Cardiac fibroblast (primary cell): ENCODE measurements around the gene RAB3IP.

Source experiments
- DNase-seq, 2 donors: peaks; one replicate each; pipeline versions ENCODE4 v3.0.0 to v3.0.0-alpha.2; 2010; ENCODE audit warnings: low read depth in 2 of 2
- H3K4me3 ChIP-seq, 2 donors: replicated peaks in 1 of 2; 1 replicate in 1 of 2; 2 replicates in 1 of 2; pipeline ENCODE4 v1.5.1; 2011; ENCODE audit warnings: low read depth in 2 of 2, low read length in 2 of 2, mild to moderate bottlenecking in 2 of 2, moderate library complexity in 1 of 2
- CTCF ChIP-seq: IDR thresholded peaks from one replicate; pipeline ENCODE4 v1.5.1; 2011; ENCODE audit warnings: low read depth, mild to moderate bottlenecking, low read length, inconsistent platforms

Gene RAB3IP

GRCh38 chr12:69720750-69721149, 17.9 kb upstream of the RAB3IP start:
- no peak for TF ChIP-seq CTCF
- no peak for DNase-seq
- no peak overlapping the region for H3K4me3 ChIP-seq

- DNase-seq = peak in 1 of 2 donors; percentile 15
- no peak overlapping the region for H3K4me3 ChIP-seq
- TF ChIP-seq CTCF = no peak
Measured at GRCh38 chr12:69726922-69727321, 11.7 kb upstream of the RAB3IP start.

- DNase-seq = peak in 1 of 2 donors; percentile 40
Measured at GRCh38 chr12:69732088-69732487, 6.6 kb upstream of the RAB3IP start.

GRCh38 chr12:69733638-69734037, 5.0 kb upstream of the RAB3IP start:
- H3K4me3 ChIP-seq = no peak overlapping the region
- no peak for DNase-seq
- TF ChIP-seq CTCF = no peak

More at GRCh38 chr12:69732088-69732487, 6.6 kb upstream of the RAB3IP start:
- no peak overlapping the region for H3K4me3 ChIP-seq
- TF ChIP-seq CTCF = no peak

GRCh38 chr12:69739287-69740191, 879 bp downstream of the RAB3IP start:
- TF ChIP-seq CTCF = no peak
- peak; percentile 35 to 49 for DNase-seq
- H3K4me3 ChIP-seq = peak overlapping the region; percentile 68 to 80

GRCh38 chr12:69744109-69744508, 5.4 kb downstream of the RAB3IP start:
- no peak overlapping the region for H3K4me3 ChIP-seq
- DNase-seq = no peak
- no peak for TF ChIP-seq CTCF
